Panc1 (cell line): ENCODE data around the gene RABL6. TPM values are rescaled to one million over a fixed set of nuclear protein-coding genes. Genes with fewer than 3 reads are reported as not detected.

Experiments used
- ATAC-seq: fragments of 200-7000 bp; cut with Tn5 transposase; 2 replicates; pipeline ENCODE4 v1.9.1; 2020; ENCODE audit warnings: mild to moderate bottlenecking, moderate library complexity
- BruUV-seq: library from RNA; stranded (reverse); fragments of 400-500 nt; replicated peaks from 2 replicates; lab custom pipeline; 2021; lab: Mats Ljungman, UMichigan
- CTCF ChIA-PET: fragments of 300-600 bp; sonication (Branson Sonifier 250); formaldehyde crosslinking; loops from one replicate; lab custom pipeline; 2022; ENCODE audit warnings: antibody characterized with exemption; lab: Charles Lee
- POLR2A ChIA-PET: fragments of 300-600 bp; sonication (Branson Sonifier 250); formaldehyde crosslinking; loops from one replicate; lab custom pipeline; 2022; ENCODE audit warnings: antibody characterized with exemption; lab: Charles Lee
- DNase-seq: peaks from one replicate; pipeline ENCODE4 v3.0.0-alpha.2; 2010; ENCODE audit warnings: low read depth, low spot score
- H3K27ac ChIP-seq: 2 replicates; pipeline ENCODE4 v1.5.1; 2011; ENCODE audit warnings: mild to moderate bottlenecking, low read length, inconsistent platforms
- H3K27me3 ChIP-seq: fragments of 200-500 bp; sonication (Bioruptor generic); 2 replicates; pipeline ENCODE4 v1.6.0; 2014; ENCODE audit warnings: low read length, inconsistent platforms; ENCODE audit not compliant: control insufficient read depth, insufficient read depth
- H3K36me3 ChIP-seq: fragments of 200-500 bp; sonication (Bioruptor generic); 2 replicates; pipeline ENCODE4 v1.5.1; 2014; ENCODE audit warnings: inconsistent platforms, mild to moderate bottlenecking, low read length, moderate library complexity; ENCODE audit not compliant: control insufficient read depth, insufficient read depth
- H3K4me1 ChIP-seq: 2 replicates; pipeline ENCODE4 v1.5.1; 2011; ENCODE audit warnings: inconsistent platforms, mild to moderate bottlenecking, low read length, moderate library complexity; ENCODE audit not compliant: control insufficient read depth, insufficient read depth
- H3K4me3 ChIP-seq, 2 experiments: 2 replicates each; pipeline ENCODE4 v1.5.1; 2011 to 2012; ENCODE audit warnings: low read depth in 2 of 2, low read length in 2 of 2, mild to moderate bottlenecking in 2 of 2, inconsistent platforms in 1 of 2, moderate library complexity in 1 of 2
- H3K9me3 ChIP-seq: fragments of 200-500 bp; sonication (Bioruptor generic); 2 replicates; pipeline ENCODE4 v1.5.1; 2014; ENCODE audit warnings: low read depth, mild to moderate bottlenecking, inconsistent platforms, low read length, moderate library complexity; ENCODE audit not compliant: control insufficient read depth, insufficient read depth
- CTCF ChIP-seq: fragments of 450-650 bp; IDR thresholded peaks from 2 replicates; pipeline ENCODE4 v1.5.1; 2017; ENCODE audit warnings: mild to moderate bottlenecking
- POLR2AphosphoS5 ChIP-seq: IDR thresholded peaks from 2 replicates; pipeline ENCODE4 v1.6.1; 2012; ENCODE audit warnings: mild to moderate bottlenecking, low read depth, low read length, moderate library complexity
- REST ChIP-seq, 2 experiments: IDR thresholded peaks; 2 replicates each; pipeline ENCODE4 v1.6.1; 2011 to 2012; ENCODE audit warnings: low read depth in 2 of 2, control low read depth in 1 of 2, low read length in 1 of 2, mild to moderate bottlenecking in 1 of 2, moderate library complexity in 1 of 2; ENCODE audit not compliant: insufficient read depth in 1 of 2
- SIN3A ChIP-seq: IDR thresholded peaks from 2 replicates; pipeline ENCODE4 v1.6.1; 2012; ENCODE audit warnings: low read depth, mild to moderate bottlenecking, low read length, moderate library complexity, borderline replicate concordance; ENCODE audit not compliant: insufficient read depth
- TCF7L2 ChIP-seq: IDR thresholded peaks from 2 replicates; pipeline ENCODE4 v1.6.1; 2011; ENCODE audit warnings: mild to moderate bottlenecking, low read depth, low read length, inconsistent platforms
- in situ Hi-C: cut with HindIII; loops from 2 replicates; pipeline ENCODE4 v1.10.0; 2016; ENCODE audit warnings: low sequenced_read_pairs, low pct_unique_long_range_greater_than_20kb
- intact Hi-C: fragments of 100-400 bp; cut with micrococcal nuclease; formaldehyde crosslinking; loops from one replicate; pipeline ENCODE4 v1.10.0; 2022; ENCODE audit not compliant: unreplicated experiment
- total RNA-seq: library from RNA; stranded (reverse); gene quantifications from one replicate; pipeline ENCODE4 v1.2.1, GENCODE V29; 2021; ENCODE audit not compliant: unreplicated experiment

Gene RABL6
- total RNA-seq, 1 experiment from 2014 or later = 106 TPM

- DNase-seq (no peak), ATAC-seq (no peak)
- ChIA-PET POLR2A (no interaction called here), CTCF (no interaction called here)
- Histone ChIP-seq H3K27ac (no peak overlapping the region), H3K27me3 (no peaks in the 10 kb centered on the region), H3K36me3 (no peaks in the 10 kb centered on the region), H3K9me3 (no peaks in the 10 kb centered on the region), H3K4me3 (no peak overlapping the region), H3K4me1 (peaks cover 4% of the 10 kb centered on the region)
- no TSS peak for BruUV-seq
- intact Hi-C loops = no loop called here
- no peak for TF ChIP-seq CTCF
- in situ Hi-C loops = no loop called here
These were observed 9.1 kb upstream of the RABL6 start for GRCh38 chr9:136798708-136799078.

- ChIA-PET POLR2A (interaction anchor here (0.7 to 1.0 kb wide), 2 partner anchors 9 to 36 kb away, joined by 3 to 13 read pairs; no protein-coding TSS in a partner anchor), CTCF (interaction anchor here (0.7 kb wide), 1 partner anchor 256 kb away, joined by 4 read pairs; no protein-coding TSS in a partner anchor)
- Histone ChIP-seq H3K36me3 (no peaks in the 10 kb centered on the region), H3K27ac (no peak overlapping the region), H3K4me1 (peaks cover 4% of the 10 kb centered on the region), H3K27me3 (no peaks in the 10 kb centered on the region), H3K9me3 (no peaks in the 10 kb centered on the region), H3K4me3 (peak overlapping the region; percentile 37 to 50)
- ATAC-seq (peak; percentile 11), DNase-seq (no peak)
- in situ Hi-C loops = no loop called here
- BruUV-seq = no TSS peak
- no peak for TF ChIP-seq CTCF
- no peak for TF ChIP-seq REST (IDR thresholded peaks at IDR 0.05; ENCODE audit: insufficient read depth in 1 of 2, low read depth in 2 of 2, low read length in 1 of 2)
- no peak for TF ChIP-seq TCF7L2
- TF ChIP-seq SIN3A = no peak
- TF ChIP-seq POLR2AphosphoS5 = no peak
- intact Hi-C loops = no loop called here
These were observed 8.5 kb upstream of the RABL6 start for GRCh38 chr9:136799079-136799853.
